NOMO-1 treated with dmso at 0.1 percent for 144 hours (cell line): ENCODE measurements around the gene FLRT1.

Source experiments
- DNase-seq: peaks from one replicate; lab custom pipeline; 2025; ENCODE audit not compliant: unreplicated experiment; lab: John Stamatoyannopoulos, UW

The FLRT1 gene

DNA sequence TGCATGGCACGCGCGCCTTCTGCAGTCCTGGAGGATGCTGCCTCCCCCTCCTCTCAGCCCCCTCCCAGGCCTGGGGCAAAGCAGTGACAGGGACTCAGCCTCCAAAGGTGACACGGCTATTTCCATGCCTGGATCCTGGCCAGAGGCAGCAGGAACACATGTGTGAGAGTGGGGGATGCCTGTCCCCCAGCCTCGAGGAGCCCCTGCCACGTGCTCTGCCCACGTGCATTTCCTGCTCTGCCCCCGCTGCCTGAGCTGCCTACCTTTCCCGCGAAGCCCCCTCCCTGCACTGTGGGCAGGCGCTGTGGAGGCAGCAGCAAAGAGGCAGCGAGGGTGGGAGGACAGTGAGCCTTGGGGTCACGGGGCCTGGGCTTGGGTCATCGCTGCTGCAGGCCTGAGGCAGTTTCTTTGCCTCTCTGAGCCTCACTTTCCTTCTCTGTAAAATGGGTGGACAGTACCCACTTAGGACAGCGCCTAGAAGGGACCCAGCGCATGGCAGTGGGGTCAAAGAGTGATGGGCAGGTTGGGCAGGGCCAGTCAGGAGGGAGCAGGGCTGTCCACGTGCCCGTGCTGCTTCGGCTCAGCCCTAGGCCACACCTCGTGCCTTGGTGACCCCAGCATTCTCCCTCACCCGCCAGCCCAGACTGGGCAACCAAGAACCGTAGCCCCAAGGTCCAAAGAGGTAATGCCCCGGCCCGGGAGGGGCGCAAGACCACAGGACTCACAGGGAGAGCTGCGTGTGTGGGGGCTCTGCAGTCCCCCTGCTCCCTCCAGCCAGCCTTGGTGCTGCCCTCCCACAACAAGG, 48.6 kb downstream of the FLRT1 start:
- DNase-seq, result no peak

DNA sequence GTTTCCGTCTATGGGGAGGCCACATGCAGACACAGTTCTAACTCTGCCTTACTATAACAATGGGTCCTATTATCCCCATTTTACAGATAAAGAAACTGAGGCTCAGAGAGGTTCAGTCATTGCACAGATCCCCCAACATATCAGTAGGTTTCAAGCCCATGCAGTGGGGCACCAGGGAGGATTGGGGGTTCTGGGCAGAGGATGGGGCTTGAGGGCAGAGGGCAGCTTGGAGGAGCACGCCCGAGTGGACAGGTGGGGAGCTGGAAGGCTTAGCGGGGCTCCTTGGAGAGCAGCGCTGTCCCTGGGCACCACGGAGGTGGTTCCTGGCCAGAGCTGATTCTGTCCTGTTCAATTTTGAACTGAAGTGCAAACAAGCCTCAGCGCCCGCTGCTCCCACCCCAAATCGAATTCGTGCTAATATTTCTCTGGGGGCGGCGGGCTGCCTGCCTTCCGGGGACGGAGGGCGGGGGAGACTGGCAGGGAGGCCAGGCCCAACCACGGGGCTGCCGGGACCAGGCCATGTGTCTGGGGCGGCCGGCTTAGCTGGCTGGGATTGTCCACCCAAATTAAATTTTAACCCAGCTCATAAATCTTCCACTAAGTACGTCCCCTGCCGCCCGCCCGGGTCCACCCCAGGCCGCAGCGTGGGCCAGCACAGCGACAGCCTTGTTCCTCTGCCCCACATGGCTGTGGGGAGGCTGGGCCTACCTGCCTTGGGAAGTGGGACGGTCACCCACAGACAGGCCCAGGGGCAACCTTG, 49.4 kb downstream of the FLRT1 start:
- DNase-seq, result no peak
